H1 (cell line): ENCODE results near the gene ZNF135. TPM values are rescaled to one million over a fixed set of nuclear protein-coding genes. Genes with fewer than 3 reads are reported as not detected.

Source experiments
- ATF3 ChIP-seq: IDR thresholded peaks from 2 replicates; pipeline ENCODE4 v1.6.1; 2011; ENCODE audit warnings: low read depth, mild to moderate bottlenecking, low read length; ENCODE audit not compliant: insufficient read depth
- CEBPB ChIP-seq: IDR thresholded peaks from 2 replicates; pipeline ENCODE4 v1.6.1; 2012; ENCODE audit warnings: low read depth, low read length
- CTCF ChIP-seq, 3 experiments: IDR thresholded peaks; 1 replicate in 2 of 3; 2 replicates in 1 of 3; pipeline versions ENCODE4 v1.5.1 to v1.6.1; 2011; ENCODE audit warnings: low read length in 3 of 3, mild to moderate bottlenecking in 3 of 3, inconsistent platforms in 2 of 3, low read depth in 1 of 3, moderate library complexity in 1 of 3; ENCODE audit not compliant: insufficient read depth in 1 of 3; ENCODE audit errors: control extremely low read depth in 1 of 3
- JUN ChIP-seq: IDR thresholded peaks from 2 replicates; pipeline ENCODE4 v1.6.1; 2011; ENCODE audit warnings: low read depth, mild to moderate bottlenecking, improper control_type of control experiment, low read length
- POLR2A ChIP-seq, 2 experiments: IDR thresholded peaks; 1 replicate in 1 of 2; 2 replicates in 1 of 2; pipeline ENCODE4 v1.6.1; 2011; ENCODE audit warnings: low read depth in 2 of 2, low read length in 2 of 2, mild to moderate bottlenecking in 2 of 2; ENCODE audit errors: control extremely low read depth in 1 of 2
- RAD21 ChIP-seq, 2 experiments: IDR thresholded peaks in 1 of 2; conservative IDR thresholded peaks in 1 of 2; 2 replicates each; pipeline ENCODE4 v1.6.1; 2011; ENCODE audit warnings: low read depth in 2 of 2, low read length in 2 of 2, improper control_type of control experiment in 1 of 2, inconsistent platforms in 1 of 2, mild to moderate bottlenecking in 1 of 2, moderate library complexity in 1 of 2
- RBBP5 ChIP-seq: IDR thresholded peaks from 2 replicates; pipeline ENCODE4 v1.7.1; 2012; ENCODE audit warnings: low read depth, mild to moderate bottlenecking, inconsistent platforms, low read length, moderate library complexity, borderline replicate concordance
- TAF7 ChIP-seq: optimal IDR thresholded peaks from 2 replicates; pipeline ENCODE3; 2011; ENCODE audit warnings: low read depth, mild to moderate bottlenecking, inconsistent platforms, low read length, moderate library complexity, borderline replicate concordance
- polyA plus RNA-seq, 7 experiments: library from polyadenylated mRNA; depleted of rRNA in 3 of 7; stranded (reverse) in 5 of 7; unstranded in 2 of 7; fragments of >200 nt in 5 of 7; fragments of 200-250 nt in 2 of 7; gene quantifications; 1 replicate in 5 of 7; 2 replicates in 1 of 7; 4 replicates in 1 of 7; pipeline versions ENCODE4 v1.2.1 to v1.2.3, GENCODE V29; 2011 to 2013; ENCODE audit warnings: missing spikeins in 2 of 7, mixed read lengths in 2 of 7
- total RNA-seq: library from RNA; stranded (reverse); fragmentation: NEBNext Ultra II Directional; extraction: Animal tissue kit (Norgen Biotek cat#: 25700); gene quantifications from 2 replicates; pipeline ENCODE4 v1.2.1, GENCODE V29; 2021

Gene ZNF135
- total and polyA plus RNA-seq, 2 of the 8 experiments (the other 6 are each of a cell fraction or from before 2014, with no cell fraction given): 5.2 to 7.9 TPM

- peak; percentile 88 to 91 for TF ChIP-seq RAD21 (IDR thresholded peaks at IDR 0.05 in 1 of 2, conservative IDR thresholded peaks at IDR 0.05 in 1 of 2; ENCODE audit: low read depth in 2 of 2, low read length in 2 of 2)
- TF ChIP-seq ATF3: 0 out of 2 replicates have a peak, but pooled peaks have one; percentile 48
- no peak for TF ChIP-seq TAF7
- no peak for TF ChIP-seq POLR2A (IDR thresholded peaks at IDR 0.05; ENCODE audit: control extremely low read depth in 1 of 2, low read depth in 2 of 2, low read length in 2 of 2)
- no peak for TF ChIP-seq JUN
- peak; percentile 46 to 84 (median 71) for TF ChIP-seq CTCF (IDR thresholded peaks at IDR 0.05; ENCODE audit: control extremely low read depth in 1 of 3, insufficient read depth in 1 of 3, low read depth in 1 of 3, low read length in 3 of 3)
- TF ChIP-seq CEBPB: peak; percentile 94
- no peak for TF ChIP-seq RBBP5
Observed at GRCh38 chr19:58021541-58022282, 37.4 kb upstream of the ZNF135 start (continued).
